Smooth muscle cell (in vitro differentiated cells): ENCODE measurements around the gene BANF2. TPM values are rescaled to one million over a fixed set of nuclear protein-coding genes. Genes with fewer than 3 reads are reported as not detected.

Experiments
- DNase-seq: peaks from one replicate; lab custom pipeline; 2025; ENCODE audit not compliant: unreplicated experiment; lab: John Stamatoyannopoulos, UW
- H2AFZ ChIP-seq: fragments of 200-600 bp; sonication (generic); 2 replicates; pipeline ENCODE4 v1.6.0; 2016; ENCODE audit warnings: antibody characterized with exemption, low read depth, mild to moderate bottlenecking
- H3F3A ChIP-seq: fragments of 200-600 bp; sonication (generic); 2 replicates; pipeline ENCODE4 v1.6.0; 2017; ENCODE audit warnings: antibody characterized with exemption, low read depth
- H3K27ac ChIP-seq: fragments of 200-600 bp; sonication (generic); 2 replicates; pipeline ENCODE4 v1.5.1; 2016; ENCODE audit warnings: low read depth, mild to moderate bottlenecking
- H3K27me3 ChIP-seq: fragments of 200-600 bp; sonication (generic); 2 replicates; pipeline ENCODE4 v1.6.1; 2016; ENCODE audit warnings: low read depth, mild to moderate bottlenecking
- H3K36me3 ChIP-seq: fragments of 200-600 bp; sonication (generic); 2 replicates; pipeline ENCODE4 v1.5.1; 2016; ENCODE audit warnings: low read depth
- H3K4me1 ChIP-seq: fragments of 200-600 bp; sonication (generic); 2 replicates; pipeline ENCODE4 v1.5.1; 2016; ENCODE audit warnings: low read depth
- H3K4me2 ChIP-seq: fragments of 200-600 bp; sonication (generic); 2 replicates; pipeline ENCODE4 v1.6.0; 2016; ENCODE audit warnings: mild to moderate bottlenecking
- H3K4me3 ChIP-seq: fragments of 200-600 bp; sonication (generic); 2 replicates; pipeline ENCODE4 v1.5.1; 2016; ENCODE audit warnings: mild to moderate bottlenecking
- H3K79me2 ChIP-seq: fragments of 200-600 bp; sonication (generic); 2 replicates; pipeline ENCODE4 v1.6.0; 2016; ENCODE audit warnings: low read depth, mild to moderate bottlenecking
- H3K9ac ChIP-seq: fragments of 200-600 bp; sonication (generic); 2 replicates; pipeline ENCODE4 v1.6.0; 2016; ENCODE audit warnings: low read depth
- H3K9me3 ChIP-seq: fragments of 200-600 bp; sonication (generic); replicated peaks from 2 replicates; pipeline ENCODE4 v1.5.1; 2016; ENCODE audit warnings: low read depth
- H4K20me1 ChIP-seq: fragments of 200-600 bp; sonication (generic); 2 replicates; pipeline ENCODE4 v1.6.0; 2016; ENCODE audit warnings: low read depth
- CTCF ChIP-seq: fragments of 200-600 bp; sonication (generic); IDR thresholded peaks from 2 replicates; pipeline ENCODE4 v1.5.1; 2017; ENCODE audit warnings: borderline replicate concordance, mild to moderate bottlenecking, antibody characterized with exemption; ENCODE audit not compliant: insufficient read depth, poor library complexity, severe bottlenecking
- WGBS: methylation state at CpG from one replicate; pipeline ENCODE4 v1.1.7; 2016; ENCODE audit warnings: low lambda C conversion rate; 5-methylcytosine and 5-hydroxymethylcytosine counted together
- polyA plus RNA-seq: library from polyadenylated mRNA; unstranded; fragments of >200 nt; fragmentation: Nextera tagmentation; extraction: Ambion mirVana; gene quantifications from 2 replicates; pipeline ENCODE4 v1.2.1, GENCODE V29; 2016
- total RNA-seq: library from RNA; depleted of rRNA; stranded (reverse); fragments of >200 nt; gene quantifications from 2 replicates; pipeline ENCODE4 v1.2.3, GENCODE V29; 2014

Gene BANF2
- total and polyA plus RNA-seq, 2 experiments from 2014 or later, result not detected

- Histone ChIP-seq H2AFZ (no peak overlapping the region), H3K27me3 (no peaks in the 10 kb centered on the region), H3K4me3 (no peak overlapping the region), H3K79me2 (peaks cover 100% of the 10 kb centered on the region), H3K4me1 (no peaks in the 10 kb centered on the region), H3K27ac (peak overlapping the region; percentile 58), H3K9me3 (no peaks in the 10 kb centered on the region), H3K9ac (no peak overlapping the region), H4K20me1 (peaks cover 100% of the 10 kb centered on the region), H3F3A (peaks cover 34% of the 10 kb centered on the region), H3K36me3 (peaks cover 6% of the 10 kb centered on the region), H3K4me2 (no peak overlapping the region)
- DNase-seq, result peak; percentile 8
- WGBS, result 55% methylated on average over 7 of the region's 7 CpGs
- peak; percentile 89 for TF ChIP-seq CTCF
Observed at GRCh38 chr20:17654649-17655285, 45.0 kb upstream of the BANF2 start.

- Histone ChIP-seq H3F3A (peaks cover 34% of the 10 kb centered on the region), H4K20me1 (peaks cover 100% of the 10 kb centered on the region), H3K4me3 (no peak overlapping the region), H3K27me3 (no peaks in the 10 kb centered on the region), H3K4me2 (no peak overlapping the region), H3K9ac (no peak overlapping the region), H3K9me3 (no peaks in the 10 kb centered on the region), H3K36me3 (peaks cover 6% of the 10 kb centered on the region), H2AFZ (no peak overlapping the region), H3K27ac (peak overlapping the region; percentile 58), H3K79me2 (peaks cover 100% of the 10 kb centered on the region), H3K4me1 (no peaks in the 10 kb centered on the region)
- 60% methylated on average over 7 of the region's 7 CpGs for WGBS
- no peak for TF ChIP-seq CTCF
- DNase-seq, result no peak
Observed at GRCh38 chr20:17655286-17655651, 44.5 kb upstream of the BANF2 start.

- WGBS, result 61% methylated on average over 11 of the region's 11 CpGs
- Histone ChIP-seq H3K27ac (peak overlapping the region; percentile 58), H3F3A (peaks cover 34% of the 10 kb centered on the region), H3K4me2 (no peak overlapping the region), H4K20me1 (peaks cover 100% of the 10 kb centered on the region), H3K36me3 (peaks cover 6% of the 10 kb centered on the region), H2AFZ (no peak overlapping the region), H3K4me1 (no peaks in the 10 kb centered on the region), H3K9ac (no peak overlapping the region), H3K9me3 (no peaks in the 10 kb centered on the region), H3K79me2 (peaks cover 100% of the 10 kb centered on the region), H3K27me3 (no peaks in the 10 kb centered on the region), H3K4me3 (no peak overlapping the region)
- no peak for DNase-seq
- no peak for TF ChIP-seq CTCF
Observed at GRCh38 chr20:17655865-17656479, 43.8 kb upstream of the BANF2 start.
